ENCODE data around the gene PHTF2.

The PHTF2 gene

DNA sequence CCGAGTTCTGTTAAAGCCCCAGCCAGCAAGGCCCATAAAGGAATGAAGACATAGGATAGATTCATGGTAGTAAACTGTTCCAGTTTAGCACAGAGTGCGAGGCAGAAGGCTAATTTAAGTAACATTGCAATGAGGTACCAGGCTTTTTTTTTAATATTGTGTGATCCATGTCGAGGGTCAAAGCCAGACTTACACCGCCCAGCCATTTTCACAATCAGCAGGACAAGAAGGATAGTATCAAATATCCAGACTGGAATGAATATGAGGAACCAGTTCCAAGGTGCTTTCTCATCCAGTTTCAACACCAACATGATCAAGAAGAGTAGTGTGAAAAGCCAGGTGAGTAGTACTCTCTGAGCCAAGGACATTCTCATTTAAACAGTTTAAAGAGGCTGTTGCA is 4.6 kb upstream of the PHTF2 start:
- no peak for DNase-seq (ENCODE audit: low read depth)

GRCh38 chr7:77796109-77796508 is 2.5 kb upstream of the PHTF2 start:
- DNase-seq (ENCODE audit: low read depth), result no peak

DNA sequence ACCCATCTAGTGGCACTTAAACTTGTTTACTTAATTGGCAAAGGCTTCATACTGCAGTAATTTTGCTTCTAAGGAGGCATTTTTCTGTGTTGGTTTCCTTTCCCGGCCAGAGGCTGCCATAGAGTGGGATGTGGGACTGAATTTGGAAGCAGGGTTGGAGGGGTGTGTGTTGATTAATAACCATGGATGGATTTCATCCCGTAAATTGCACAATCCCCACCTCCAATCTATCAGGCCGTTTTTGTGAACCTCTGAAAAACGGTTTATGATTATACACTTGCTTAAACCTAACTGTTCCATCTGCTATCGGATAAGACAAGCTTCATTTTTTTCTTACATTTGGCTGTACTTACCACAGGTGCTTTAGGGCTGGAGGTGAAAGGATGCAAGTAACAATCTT is 1.6 kb upstream of the PHTF2 start:
- DNase-seq (ENCODE audit: low read depth), result no peak

DNA sequence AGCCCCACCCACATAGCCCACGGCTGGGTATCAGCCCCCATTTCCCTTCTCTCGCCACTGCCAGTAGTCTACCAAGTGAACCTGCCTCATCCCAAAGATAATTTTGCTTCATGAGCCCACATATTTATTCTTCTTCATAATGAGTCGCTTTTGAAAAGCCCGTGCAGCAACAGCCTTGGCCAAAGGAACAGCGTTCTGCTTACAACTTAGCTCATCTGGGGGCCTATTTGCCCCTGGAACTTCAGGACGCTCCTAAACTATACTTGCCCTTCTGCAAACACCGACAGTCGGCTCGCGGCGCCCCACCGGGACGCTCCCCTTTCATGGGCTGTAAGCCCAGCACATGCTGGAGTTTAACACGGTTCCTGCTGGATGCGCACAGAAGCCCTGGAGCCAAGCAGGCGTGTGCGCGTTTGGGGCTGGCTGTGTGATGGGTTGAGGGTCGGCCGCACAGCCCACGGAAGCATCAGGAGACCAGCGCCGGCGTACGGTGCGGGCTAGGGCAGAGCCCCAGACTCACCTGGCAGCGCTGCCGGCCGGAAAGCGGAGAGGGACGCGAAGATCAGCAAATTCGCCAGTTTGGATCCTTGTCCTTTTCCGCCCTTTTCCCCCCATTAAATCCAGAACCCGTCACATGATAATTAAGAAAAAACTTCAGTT is 709 bp upstream of the PHTF2 start:
- no peak for DNase-seq (ENCODE audit: low read depth)

- no peak for DNase-seq (ENCODE audit: low read depth)
Measured at GRCh38 chr7:77799078-77799964, 748 bp downstream of the PHTF2 start.

GRCh38 chr7:77800158-77800557 is 1.6 kb downstream of the PHTF2 start:
- no peak for DNase-seq (ENCODE audit: low read depth)

GRCh38 chr7:77800730-77801129 is 2.2 kb downstream of the PHTF2 start:
- no peak for DNase-seq (ENCODE audit: low read depth)

- no peak for DNase-seq (ENCODE audit: low read depth)
Measured at GRCh38 chr7:77802557-77803405, 4.2 kb downstream of the PHTF2 start.

GRCh38 chr7:77806425-77806824 is 7.9 kb downstream of the PHTF2 start:
- no peak for DNase-seq (ENCODE audit: low read depth)

GRCh38 chr7:77808517-77808916 is 9.9 kb downstream of the PHTF2 start:
- DNase-seq (ENCODE audit: low read depth), result no peak

DNA sequence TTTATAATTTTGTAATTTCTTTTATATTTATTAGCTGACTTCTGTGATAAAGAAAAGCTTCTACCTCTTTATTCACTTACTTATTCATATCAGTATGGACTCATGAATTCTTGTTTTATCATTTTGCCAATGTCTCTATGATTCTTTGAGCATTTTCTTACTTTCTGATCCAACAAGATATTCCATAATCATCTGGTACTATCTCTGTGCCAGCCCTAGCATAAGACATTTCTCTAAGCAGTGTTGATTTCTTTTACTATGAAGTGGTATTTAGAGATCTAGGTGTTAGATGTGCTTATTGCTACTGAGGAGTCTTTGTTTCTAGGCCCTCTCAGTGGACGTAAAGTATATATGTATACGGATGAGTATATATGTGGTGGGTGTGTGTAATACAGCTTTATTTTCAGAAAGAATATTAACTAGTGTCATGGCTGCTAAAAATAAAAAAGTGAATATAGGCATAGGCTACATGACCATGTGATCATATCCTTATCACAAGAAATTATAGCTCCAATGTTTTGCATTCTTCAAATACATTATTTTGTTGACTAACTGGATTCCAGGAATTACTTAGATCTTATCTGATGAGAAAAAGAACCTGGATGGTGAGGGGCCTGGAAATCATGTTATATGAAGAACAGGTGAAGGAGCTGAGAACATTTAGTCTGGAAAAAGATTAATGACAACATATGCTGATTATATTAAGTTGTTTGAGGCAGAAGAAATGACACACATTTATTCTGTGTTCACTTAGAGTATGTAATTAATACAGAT is 13.1 kb downstream of the PHTF2 start:
- DNase-seq (ENCODE audit: low read depth), result no peak

- peak; percentile 52 for DNase-seq (ENCODE audit: low read depth)
Measured at GRCh38 chr7:77812290-77812685, 13.7 kb downstream of the PHTF2 start.

DNA sequence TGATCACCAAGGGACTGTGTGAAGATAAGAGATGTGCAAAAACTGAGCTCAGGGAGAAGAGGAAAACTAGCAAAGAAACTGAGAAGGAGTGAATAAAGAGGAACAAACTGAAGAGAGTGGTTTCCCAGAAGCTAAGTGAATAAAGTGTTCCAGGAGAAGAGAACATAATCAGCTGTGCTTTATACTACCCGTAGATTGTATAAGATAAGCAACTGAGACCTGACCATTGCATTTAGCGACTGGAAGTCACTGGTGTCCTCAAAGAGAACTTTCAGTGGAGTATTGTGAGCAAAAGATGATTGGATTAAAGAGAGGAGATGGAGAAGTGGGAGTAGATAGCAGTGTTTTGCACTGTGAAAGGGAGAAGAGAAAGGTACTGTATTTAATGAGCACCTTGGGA is 14.6 kb downstream of the PHTF2 start:
- DNase-seq (ENCODE audit: low read depth), result no peak

DNA sequence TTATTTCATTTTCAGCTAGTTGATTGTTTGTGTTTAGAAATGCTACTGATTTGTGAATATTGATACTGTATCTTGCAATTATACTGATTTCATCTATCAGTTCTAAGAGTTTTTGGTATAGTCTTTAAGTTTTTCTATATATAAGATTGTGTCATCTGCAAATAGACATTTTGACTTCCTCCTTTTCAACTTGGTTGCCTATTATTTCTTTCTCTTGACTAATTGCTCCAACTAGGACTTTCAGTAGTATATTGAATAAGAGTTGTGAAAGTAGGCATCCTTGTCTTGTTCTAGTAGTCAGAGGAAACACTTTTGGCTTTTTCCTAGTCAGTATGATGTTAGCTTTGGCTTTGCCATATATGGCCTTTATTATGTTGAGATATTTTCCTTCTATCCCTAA is 20.4 kb downstream of the PHTF2 start:
- no peak for DNase-seq (ENCODE audit: low read depth)

GRCh38 chr7:77820967-77821366 is 22.4 kb downstream of the PHTF2 start:
- DNase-seq (ENCODE audit: low read depth), result no peak

DNA sequence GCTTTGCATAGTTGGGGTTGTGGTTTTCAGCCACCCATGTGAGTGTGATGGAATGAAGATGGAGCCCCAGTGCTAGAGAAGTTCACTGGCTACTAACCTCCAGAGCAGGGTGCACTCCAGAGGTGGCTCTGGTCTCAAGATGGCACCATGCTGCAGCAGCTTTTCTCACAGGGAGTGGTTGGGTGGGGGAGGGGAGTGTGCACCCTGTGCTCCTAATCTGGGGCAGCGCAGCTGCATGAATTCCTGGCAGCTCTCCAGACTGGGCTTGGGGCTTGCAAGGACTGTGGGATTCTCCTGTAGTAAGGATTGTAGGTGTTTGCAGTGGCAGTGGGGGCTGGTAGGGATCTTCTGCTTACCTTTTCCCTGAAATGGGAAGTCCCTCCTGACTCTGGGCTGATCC is 23.7 kb downstream of the PHTF2 start:
- no peak for DNase-seq (ENCODE audit: low read depth)

- no peak for DNase-seq (ENCODE audit: low read depth)
Measured at GRCh38 chr7:77823787-77824186, 25.2 kb downstream of the PHTF2 start.

GRCh38 chr7:77824636-77825035 is 26.1 kb downstream of the PHTF2 start:
- DNase-seq (ENCODE audit: low read depth), result no peak

GRCh38 chr7:77825131-77825530 is 26.6 kb downstream of the PHTF2 start:
- no peak for DNase-seq (ENCODE audit: low read depth)

GRCh38 chr7:77826300-77826699 is 27.7 kb downstream of the PHTF2 start:
- no peak for DNase-seq (ENCODE audit: low read depth)

DNA sequence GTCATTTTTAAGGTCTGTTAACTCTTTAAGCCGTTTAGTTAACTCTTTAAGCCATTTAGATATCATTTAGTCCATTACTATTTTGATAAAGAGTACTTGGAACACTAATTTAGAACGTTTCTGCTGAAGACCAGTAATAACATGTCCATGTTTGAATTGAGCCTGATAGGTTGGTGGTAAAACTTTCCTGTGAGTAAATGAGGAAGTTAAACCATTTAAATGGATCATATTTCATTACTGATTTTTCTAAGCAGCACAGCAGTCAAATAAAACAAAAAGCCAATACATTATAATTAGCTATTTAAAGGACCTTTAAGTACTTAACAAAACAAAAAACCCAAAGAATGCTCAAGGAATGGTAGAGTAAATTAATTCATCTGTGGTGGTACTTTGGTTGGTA is 29.4 kb downstream of the PHTF2 start:
- no peak for DNase-seq (ENCODE audit: low read depth)
